ENCODE results near the gene LINC01488.

The LINC01488 gene

DNA sequence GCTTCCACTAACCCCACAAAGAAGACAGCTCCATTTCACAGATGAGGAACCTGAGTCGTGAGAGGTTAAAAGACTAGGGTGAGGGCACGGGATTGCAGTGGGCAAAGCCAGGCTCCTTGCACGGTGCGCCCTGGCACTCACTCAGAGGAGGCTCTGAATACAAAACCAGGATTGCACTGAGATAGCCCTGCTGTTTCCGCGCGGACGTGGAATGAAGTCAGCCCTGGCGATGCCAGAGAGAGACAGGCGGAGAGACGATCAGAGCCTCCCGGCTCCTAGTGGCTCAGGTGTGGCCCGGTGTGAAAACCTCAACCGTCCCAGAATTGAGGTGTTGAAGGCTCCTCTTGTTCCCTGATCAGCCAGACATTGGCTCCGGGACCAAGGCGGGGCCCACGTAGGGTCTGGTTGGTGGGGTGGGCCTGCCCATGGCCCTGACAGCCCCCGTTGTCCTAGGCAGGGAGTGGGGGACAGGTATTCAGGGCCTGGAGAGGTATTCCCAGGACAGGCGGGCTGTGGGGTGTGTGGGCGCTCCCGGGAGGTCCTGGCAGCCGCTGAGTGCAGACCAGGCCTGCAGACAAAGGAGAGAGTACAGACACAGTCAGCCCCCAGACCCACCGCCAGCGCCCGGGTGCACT lies 43.1 kb upstream of the LINC01488 start:
- H2AK5ac ChIP-seq (ENCODE audit: low read length), result peak overlapping the region; percentile 80
- DNase-seq, result no peak
- no peak overlapping the region for H3K27ac ChIP-seq (ENCODE audit: low read depth, low read length)
- no peaks in the 10 kb centered on the region for H3K9me3 ChIP-seq (ENCODE audit: insufficient read depth, low read depth, low read length)
- WGBS (ENCODE audit: extremely low coverage, insufficient coverage, insufficient read length), result no CpG with 5 or more reads among the region's 25 CpGs
- no peak overlapping the region for H3K9ac ChIP-seq (ENCODE audit: low read length)
- no peak overlapping the region for H3K23ac ChIP-seq (ENCODE audit: low read length)
- no peak overlapping the region for H3K4me2 ChIP-seq (ENCODE audit: low read length)
- no peak overlapping the region for H3K4me3 ChIP-seq (ENCODE audit: low read depth, low read length)
- peak overlapping the region; percentile 89 for H2BK12ac ChIP-seq (ENCODE audit: low read length)
- peaks cover 48 to 61% of the 10 kb centered on the region in 2 experiments for H3K4me1 ChIP-seq (ENCODE audit: control insufficient read depth in 1 of 2, insufficient read depth in 2 of 2, low read length in 2 of 2)
- H3K36me3 ChIP-seq (ENCODE audit: control insufficient read depth in 1 of 2, insufficient read depth in 2 of 2, low read length in 2 of 2), result no peaks in the 10 kb centered on the region
- no peaks in the 10 kb centered on the region for H3K27me3 ChIP-seq (ENCODE audit: insufficient read depth, low read length)
- H4K91ac ChIP-seq (ENCODE audit: low read depth, low read length), result peak overlapping the region; percentile 84
- H3K18ac ChIP-seq (ENCODE audit: low read length), result no peak overlapping the region
- peak overlapping the region; percentile 64 for H3K14ac ChIP-seq (ENCODE audit: low read length)
- H2BK120ac ChIP-seq (ENCODE audit: insufficient read depth, low read length, poor library complexity), result peak overlapping the region; percentile 83
- H4K12ac ChIP-seq (ENCODE audit: low read depth, low read length), result no peak overlapping the region
- no peak overlapping the region for H2AFZ ChIP-seq (ENCODE audit: insufficient read depth, low read length, poor library complexity)
- H2BK5ac ChIP-seq (ENCODE audit: low read depth, low read length, poor library complexity), result peak overlapping the region; percentile 24
- peaks cover 2% of the 10 kb centered on the region for H3K79me2 ChIP-seq (ENCODE audit: control insufficient read depth, insufficient read depth, low read length, poor library complexity)
- H3K4ac ChIP-seq (ENCODE audit: low read depth, low read length), result peak overlapping the region; percentile 14
- no peak overlapping the region for H4K8ac ChIP-seq (ENCODE audit: low read depth, low read length)
- peaks cover 44% of the 10 kb centered on the region for H3K79me1 ChIP-seq (ENCODE audit: low read length)

DNA sequence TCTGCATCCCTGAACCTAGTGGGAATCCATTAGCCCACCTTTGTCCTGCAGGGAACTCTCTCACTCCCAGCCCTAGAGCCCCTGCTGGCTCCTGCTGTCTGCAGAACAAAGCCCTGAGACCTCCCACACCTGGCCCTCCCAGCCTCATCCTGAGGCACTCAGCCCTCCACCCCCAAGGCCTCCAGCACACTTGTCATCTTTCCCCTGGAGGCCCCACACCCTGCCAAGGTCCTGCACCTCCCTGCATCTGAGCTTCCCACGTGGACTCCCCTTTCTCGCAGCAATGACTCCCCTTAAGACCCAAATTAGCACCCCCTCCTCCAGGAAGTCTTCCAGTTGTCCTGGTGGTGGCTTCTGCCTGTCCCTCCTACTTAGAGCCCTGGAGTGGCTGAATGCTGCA lies 42.3 kb upstream of the LINC01488 start:
- Histone ChIP-seq H3K36me3 (ENCODE audit: control insufficient read depth in 1 of 2, insufficient read depth in 2 of 2, low read length in 2 of 2) (no peaks in the 10 kb centered on the region), H4K12ac (ENCODE audit: low read depth, low read length) (no peak overlapping the region), H3K4ac (ENCODE audit: low read depth, low read length) (no peak overlapping the region), H2BK5ac (ENCODE audit: low read depth, low read length, poor library complexity) (no peak overlapping the region), H3K4me1 (ENCODE audit: control insufficient read depth in 1 of 2, insufficient read depth in 2 of 2, low read length in 2 of 2) (peaks cover 52 to 66% of the 10 kb centered on the region in 2 experiments), H3K79me1 (ENCODE audit: low read length) (peaks cover 45% of the 10 kb centered on the region), H3K4me3 (ENCODE audit: low read depth, low read length) (no peak overlapping the region), H3K9me3 (ENCODE audit: insufficient read depth, low read depth, low read length) (no peaks in the 10 kb centered on the region), H2BK120ac (ENCODE audit: insufficient read depth, low read length, poor library complexity) (no peak overlapping the region), H3K27me3 (ENCODE audit: insufficient read depth, low read length) (no peaks in the 10 kb centered on the region), H3K23ac (ENCODE audit: low read length) (no peak overlapping the region), H4K8ac (ENCODE audit: low read depth, low read length) (no peak overlapping the region), H4K91ac (ENCODE audit: low read depth, low read length) (peak overlapping the region; percentile 84), H3K79me2 (ENCODE audit: control insufficient read depth, insufficient read depth, low read length, poor library complexity) (peaks cover 2% of the 10 kb centered on the region), H3K14ac (ENCODE audit: low read length) (no peak overlapping the region), H2AK5ac (ENCODE audit: low read length) (no peak overlapping the region), H3K18ac (ENCODE audit: low read length) (no peak overlapping the region), H3K9ac (ENCODE audit: low read length) (no peak overlapping the region), H3K4me2 (ENCODE audit: low read length) (no peak overlapping the region), H2BK12ac (ENCODE audit: low read length) (no peak overlapping the region), H2AFZ (ENCODE audit: insufficient read depth, low read length, poor library complexity) (no peak overlapping the region), H3K27ac (ENCODE audit: low read depth, low read length) (no peak overlapping the region)
- DNase-seq, result no peak
- no CpG with 5 or more reads among the region's 2 CpGs for WGBS (ENCODE audit: extremely low coverage, insufficient coverage, insufficient read length)

DNA sequence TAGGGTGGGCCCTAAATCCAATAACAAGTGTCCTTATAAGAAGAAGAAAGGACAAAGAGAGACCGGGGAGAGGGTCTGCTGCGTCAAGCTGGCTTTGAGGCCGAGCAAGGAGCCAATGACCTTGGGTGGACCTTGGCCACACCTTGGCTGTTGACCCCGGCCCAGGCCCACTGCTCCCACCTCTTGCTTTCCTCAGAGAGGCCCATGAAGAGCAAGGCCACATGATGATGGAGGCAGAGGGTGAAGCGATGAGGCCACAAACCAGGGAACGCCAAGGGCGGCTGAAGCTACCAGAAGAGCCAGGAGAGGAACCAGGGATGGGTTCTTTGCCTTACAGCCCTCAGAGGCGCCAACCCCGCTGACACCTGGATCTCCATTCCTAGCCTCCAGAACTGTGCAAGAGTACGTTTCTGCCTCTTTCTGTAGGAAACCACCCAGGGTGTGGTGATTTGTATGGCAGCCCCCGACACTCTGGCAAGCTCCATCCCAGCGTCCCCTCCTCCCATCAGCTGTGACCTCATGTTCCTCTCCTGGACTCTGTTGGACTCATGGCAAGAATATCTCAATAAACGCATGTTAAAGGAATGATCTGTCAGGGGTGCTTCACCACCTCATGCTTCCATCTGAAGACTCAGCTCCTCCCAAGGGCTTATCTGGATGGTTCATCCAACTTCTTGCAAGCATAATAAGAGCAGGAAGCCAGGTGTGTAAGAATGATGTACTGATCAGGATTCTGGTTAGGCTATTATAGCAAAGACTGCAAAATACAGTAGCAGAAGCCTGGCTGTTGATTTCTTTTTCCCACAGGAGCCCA lies 41.6 kb upstream of the LINC01488 start:
- Histone ChIP-seq H4K12ac (ENCODE audit: low read depth, low read length) (no peak overlapping the region), H3K4me1 (ENCODE audit: control insufficient read depth in 1 of 2, insufficient read depth in 2 of 2, low read length in 2 of 2) (peaks cover 51 to 67% of the 10 kb centered on the region in 2 experiments), H4K91ac (ENCODE audit: low read depth, low read length) (no peak overlapping the region), H3K9me3 (ENCODE audit: insufficient read depth, low read depth, low read length) (no peaks in the 10 kb centered on the region), H3K23ac (ENCODE audit: low read length) (no peak overlapping the region), H2BK120ac (ENCODE audit: insufficient read depth, low read length, poor library complexity) (no peak overlapping the region), H3K4me2 (ENCODE audit: low read length) (no peak overlapping the region), H2BK5ac (ENCODE audit: low read depth, low read length, poor library complexity) (no peak overlapping the region), H3K14ac (ENCODE audit: low read length) (no peak overlapping the region), H3K4me3 (ENCODE audit: low read depth, low read length) (no peak overlapping the region), H2AK5ac (ENCODE audit: low read length) (no peak overlapping the region), H3K4ac (ENCODE audit: low read depth, low read length) (no peak overlapping the region), H3K36me3 (ENCODE audit: control insufficient read depth in 1 of 2, insufficient read depth in 2 of 2, low read length in 2 of 2) (no peaks in the 10 kb centered on the region), H3K9ac (ENCODE audit: low read length) (no peak overlapping the region), H3K79me2 (ENCODE audit: control insufficient read depth, insufficient read depth, low read length, poor library complexity) (peaks cover 2% of the 10 kb centered on the region), H3K79me1 (ENCODE audit: low read length) (peaks cover 44% of the 10 kb centered on the region), H3K27me3 (ENCODE audit: insufficient read depth, low read length) (no peaks in the 10 kb centered on the region), H2BK12ac (ENCODE audit: low read length) (no peak overlapping the region), H4K8ac (ENCODE audit: low read depth, low read length) (no peak overlapping the region), H2AFZ (ENCODE audit: insufficient read depth, low read length, poor library complexity) (no peak overlapping the region), H3K27ac (ENCODE audit: low read depth, low read length) (no peak overlapping the region), H3K18ac (ENCODE audit: low read length) (no peak overlapping the region)
- no CpG with 5 or more reads among the region's 13 CpGs for WGBS (ENCODE audit: extremely low coverage, insufficient coverage, insufficient read length)
- peak; percentile 43 to 60 for DNase-seq

DNA sequence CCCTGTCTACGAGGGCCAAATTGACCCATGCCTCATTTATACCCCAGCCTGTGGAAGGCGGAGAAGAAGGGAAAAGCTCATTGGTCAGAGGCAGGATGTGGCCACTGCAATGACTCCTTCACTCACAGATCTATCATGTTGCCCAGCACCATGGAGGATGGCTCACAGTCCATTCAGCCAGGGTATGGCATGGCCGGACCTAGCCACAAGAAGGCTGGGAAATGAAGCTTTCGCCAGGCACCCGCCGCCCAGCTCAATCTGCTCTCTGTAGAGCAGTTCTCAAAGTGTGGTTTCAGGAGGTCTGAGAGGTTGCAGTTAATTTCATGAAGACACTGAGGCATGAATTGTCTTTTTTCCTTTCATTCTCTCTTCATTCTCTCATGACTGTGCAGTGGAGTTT lies 40.6 kb upstream of the LINC01488 start:
- Histone ChIP-seq H3K4me2 (ENCODE audit: low read length) (no peak overlapping the region), H2BK12ac (ENCODE audit: low read length) (peak overlapping the region; percentile 15), H2BK120ac (ENCODE audit: insufficient read depth, low read length, poor library complexity) (no peak overlapping the region), H4K12ac (ENCODE audit: low read depth, low read length) (no peak overlapping the region), H2AK5ac (ENCODE audit: low read length) (peak overlapping the region; percentile 54), H3K4me3 (ENCODE audit: low read depth, low read length) (no peak overlapping the region), H4K91ac (ENCODE audit: low read depth, low read length) (no peak overlapping the region), H3K27ac (ENCODE audit: low read depth, low read length) (no peak overlapping the region), H3K9ac (ENCODE audit: low read length) (no peak overlapping the region), H3K79me1 (ENCODE audit: low read length) (peaks cover 39% of the 10 kb centered on the region), H3K14ac (ENCODE audit: low read length) (no peak overlapping the region), H3K18ac (ENCODE audit: low read length) (no peak overlapping the region), H2BK5ac (ENCODE audit: low read depth, low read length, poor library complexity) (no peak overlapping the region), H3K23ac (ENCODE audit: low read length) (no peak overlapping the region), H3K4me1 (ENCODE audit: control insufficient read depth in 1 of 2, insufficient read depth in 2 of 2, low read length in 2 of 2) (peaks cover 46 to 61% of the 10 kb centered on the region in 2 experiments), H3K9me3 (ENCODE audit: insufficient read depth, low read depth, low read length) (no peaks in the 10 kb centered on the region), H3K4ac (ENCODE audit: low read depth, low read length) (no peak overlapping the region), H3K36me3 (ENCODE audit: control insufficient read depth in 1 of 2, insufficient read depth in 2 of 2, low read length in 2 of 2) (no peaks in the 10 kb centered on the region), H4K8ac (ENCODE audit: low read depth, low read length) (no peak overlapping the region), H3K27me3 (ENCODE audit: insufficient read depth, low read length) (no peaks in the 10 kb centered on the region), H2AFZ (ENCODE audit: insufficient read depth, low read length, poor library complexity) (no peak overlapping the region), H3K79me2 (ENCODE audit: control insufficient read depth, insufficient read depth, low read length, poor library complexity) (peaks cover 2% of the 10 kb centered on the region)
- no peak for DNase-seq
- no CpG with 5 or more reads among the region's 6 CpGs for WGBS (ENCODE audit: extremely low coverage, insufficient coverage, insufficient read length)
